ENCODE results near the gene YIPF3.

DNA sequence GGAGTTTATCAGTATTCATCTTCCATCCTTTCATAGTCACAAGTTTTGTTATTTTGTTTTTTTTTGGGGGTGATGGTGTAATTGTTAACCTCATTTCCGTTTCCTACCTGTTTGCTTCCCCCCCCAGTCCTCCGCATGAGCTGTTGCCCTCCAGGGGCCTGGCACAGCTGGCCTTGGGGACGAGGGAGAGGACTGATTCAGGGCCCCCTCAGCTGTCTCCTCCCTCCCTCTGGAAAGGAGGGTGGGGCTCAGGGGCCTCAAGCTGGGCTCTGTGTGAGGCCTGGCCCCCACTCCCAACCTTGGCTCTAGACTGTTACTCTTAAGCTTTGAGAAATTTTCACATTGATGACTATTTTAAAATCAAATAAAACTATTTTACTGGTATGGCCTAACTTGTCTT is 10.6 kb downstream of the YIPF3 start:
- TF ChIP-seq POLR2A (IDR thresholded peaks at IDR 0.05) (no peak), POLR2AphosphoS5 (IDR thresholded peaks at IDR 0.05) (no peak), EP300 (IDR thresholded peaks at IDR 0.05; ENCODE audit: low read depth) (no peak)
- TF ChIP-seq, protein P1, sequence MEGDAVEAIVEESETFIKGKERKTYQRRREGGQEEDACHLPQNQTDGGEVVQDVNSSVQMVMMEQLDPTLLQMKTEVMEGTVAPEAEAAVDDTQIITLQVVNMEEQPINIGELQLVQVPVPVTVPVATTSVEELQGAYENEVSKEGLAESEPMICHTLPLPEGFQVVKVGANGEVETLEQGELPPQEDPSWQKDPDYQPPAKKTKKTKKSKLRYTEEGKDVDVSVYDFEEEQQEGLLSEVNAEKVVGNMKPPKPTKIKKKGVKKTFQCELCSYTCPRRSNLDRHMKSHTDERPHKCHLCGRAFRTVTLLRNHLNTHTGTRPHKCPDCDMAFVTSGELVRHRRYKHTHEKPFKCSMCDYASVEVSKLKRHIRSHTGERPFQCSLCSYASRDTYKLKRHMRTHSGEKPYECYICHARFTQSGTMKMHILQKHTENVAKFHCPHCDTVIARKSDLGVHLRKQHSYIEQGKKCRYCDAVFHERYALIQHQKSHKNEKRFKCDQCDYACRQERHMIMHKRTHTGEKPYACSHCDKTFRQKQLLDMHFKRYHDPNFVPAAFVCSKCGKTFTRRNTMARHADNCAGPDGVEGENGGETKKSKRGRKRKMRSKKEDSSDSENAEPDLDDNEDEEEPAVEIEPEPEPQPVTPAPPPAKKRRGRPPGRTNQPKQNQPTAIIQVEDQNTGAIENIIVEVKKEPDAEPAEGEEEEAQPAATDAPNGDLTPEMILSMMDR (IDR thresholded peaks at IDR 0.05), result no peak
